Activated CD8-positive, alpha-beta memory T cell treated with anti-CD3 and anti-CD28 coated beads for 4 hours (primary cell): Measurements from ENCODE around the gene GTF2A2.
"Not testable (repeated sequence)": the region's sequence is repeated elsewhere in the genome, so short reads cannot be mapped to it uniquely, and the experiment has no call there.

Experiments used
- DNase-seq, 2 donors: peaks; one replicate each; pipeline ENCODE4 v3.0.0-alpha.2; 2020; ENCODE audit warnings: low read depth in 2 of 2

GTF2A2 gene

GRCh38 chr15:59674361-59674877 lies 17.1 kb upstream of the GTF2A2 start:
- DNase-seq, result no peak

GRCh38 chr15:59668556-59668955 lies 11.2 kb upstream of the GTF2A2 start:
- no peak for DNase-seq

GRCh38 chr15:59662260-59662659 lies 4.9 kb upstream of the GTF2A2 start:
- DNase-seq, result no peak

DNA sequence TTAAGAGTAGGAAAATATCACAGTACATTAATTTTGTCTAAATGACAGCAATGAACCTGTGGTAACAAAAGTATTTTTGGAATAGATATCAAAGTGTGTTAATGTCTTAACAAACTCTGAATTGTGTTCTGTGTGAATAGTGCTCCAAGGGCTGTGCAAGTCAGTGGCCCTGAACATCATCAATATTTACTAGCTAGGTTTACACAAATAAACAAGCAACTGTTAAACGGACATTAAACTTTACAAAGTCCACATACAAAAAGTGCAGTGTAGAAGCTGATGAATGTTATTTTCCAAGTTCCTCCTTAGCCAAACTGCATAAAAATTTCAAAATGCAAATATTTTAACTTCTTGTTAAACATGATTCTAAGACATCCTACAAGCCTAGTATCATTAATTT lies 2.1 kb upstream of the GTF2A2 start:
- no peak for DNase-seq

DNA sequence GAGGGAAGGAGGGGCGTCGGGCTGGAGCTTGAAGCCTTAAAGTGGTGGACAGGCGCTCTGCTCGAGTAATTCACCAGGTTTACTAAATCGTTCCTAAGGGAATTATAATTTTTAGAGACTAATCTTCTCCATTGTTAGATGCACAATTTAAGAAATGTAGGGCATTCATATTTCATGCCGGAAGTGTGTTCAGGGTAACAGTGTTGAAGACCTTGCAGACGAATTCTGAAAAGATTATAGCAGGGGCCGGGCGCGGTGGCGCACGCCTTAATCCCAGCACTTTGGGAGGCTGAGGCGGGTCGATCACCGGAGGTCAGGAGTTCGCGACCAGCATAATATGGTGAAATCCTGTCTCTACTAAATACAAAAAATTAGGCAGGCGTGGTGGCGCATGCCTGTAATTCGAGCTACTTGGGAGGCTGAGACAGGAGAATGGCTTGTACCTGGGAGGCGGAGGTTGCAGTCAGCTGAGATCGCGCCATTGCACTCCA lies 365 bp upstream of the GTF2A2 start:
- DNase-seq, result no peak

DNA sequence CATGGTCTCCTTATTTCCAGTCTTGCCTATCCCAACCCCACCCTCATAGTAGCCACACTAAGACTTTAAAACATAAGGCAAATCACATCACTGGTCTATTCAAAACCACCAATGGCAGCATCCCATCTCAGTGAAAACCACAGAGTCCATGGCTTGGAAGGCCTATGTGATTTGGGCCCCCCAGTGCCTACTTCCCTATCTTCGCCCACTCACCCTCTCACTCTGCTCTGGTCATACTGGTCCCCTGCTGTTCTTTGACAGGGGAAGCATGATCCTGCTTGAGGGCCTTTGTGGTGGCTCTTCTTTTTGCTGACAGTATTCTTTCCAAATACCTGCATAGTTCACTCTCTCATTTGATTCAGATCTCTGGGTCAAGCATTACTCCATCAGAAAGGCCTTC lies 3.3 kb downstream of the GTF2A2 start:
- no peak for DNase-seq

- no peak for DNase-seq
Observed at GRCh38 chr15:59649603-59650002, 7.7 kb downstream of the GTF2A2 start.

DNA sequence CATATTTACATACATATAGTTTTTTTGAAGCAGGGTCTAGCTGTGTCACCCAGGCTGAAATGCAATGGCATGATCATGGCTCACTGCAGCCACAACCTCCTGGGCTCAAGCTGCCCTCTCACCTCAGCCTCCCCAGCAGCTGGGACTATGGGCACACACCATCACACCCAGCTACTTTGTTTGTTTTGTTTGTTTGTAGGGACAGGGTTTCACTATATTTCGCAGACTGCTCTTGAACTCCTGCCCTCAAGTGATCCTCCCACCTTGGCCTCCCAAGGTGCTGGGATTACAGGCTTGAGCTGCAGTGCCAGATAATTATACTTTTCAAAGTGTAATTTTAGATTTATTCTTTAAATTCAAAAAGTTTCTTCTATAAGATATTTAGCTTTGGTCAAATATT lies 10.2 kb downstream of the GTF2A2 start:
- no peak for DNase-seq

- no peak for DNase-seq
Observed at GRCh38 chr15:59646277-59646676, 11.0 kb downstream of the GTF2A2 start.

GRCh38 chr15:59645812-59646211 lies 11.5 kb downstream of the GTF2A2 start:
- DNase-seq, result not testable (repeated sequence)

- no peak for DNase-seq
Observed at GRCh38 chr15:59644756-59645155, 12.6 kb downstream of the GTF2A2 start.

DNA sequence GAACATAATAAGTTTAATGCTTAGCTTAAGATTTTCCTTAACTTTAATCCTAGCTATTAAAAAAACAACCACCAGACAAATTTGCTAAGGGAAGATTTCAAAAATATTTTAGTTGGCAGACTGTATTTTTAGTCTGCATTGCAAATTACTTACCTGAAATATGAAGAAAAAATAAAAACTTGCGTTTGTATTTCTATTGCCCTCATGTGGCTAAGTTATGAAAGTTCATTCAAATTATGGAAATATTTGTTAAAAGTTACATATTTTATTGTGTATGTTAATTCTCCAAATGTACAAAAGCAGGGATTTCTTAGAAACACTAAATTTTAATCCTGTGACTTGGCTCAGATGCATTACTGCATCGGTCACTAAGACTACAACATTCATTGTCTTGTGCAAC lies 15.0 kb downstream of the GTF2A2 start:
- DNase-seq, result no peak

- not testable (repeated sequence) for DNase-seq
Observed at GRCh38 chr15:59637507-59637906, 19.8 kb downstream of the GTF2A2 start.

DNA sequence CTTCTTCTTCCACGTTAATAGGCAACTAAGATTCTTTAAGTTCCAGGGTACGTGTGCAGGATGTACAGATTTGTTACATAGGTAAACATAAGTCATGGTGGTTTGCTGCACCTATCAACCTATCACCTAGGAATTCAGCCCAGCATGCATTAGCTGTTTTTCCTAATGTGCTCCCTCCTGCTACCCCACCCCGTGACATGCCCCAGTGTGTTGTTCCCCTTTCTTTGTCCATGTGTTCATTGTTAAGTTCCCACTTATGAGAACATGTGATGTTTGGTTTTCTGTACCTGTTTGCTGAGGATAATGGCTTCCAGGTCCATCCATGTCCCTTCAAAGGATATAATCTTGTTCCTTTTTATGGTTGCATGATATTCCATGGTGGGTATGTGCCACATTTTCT lies 21.1 kb downstream of the GTF2A2 start:
- no peak for DNase-seq

DNA sequence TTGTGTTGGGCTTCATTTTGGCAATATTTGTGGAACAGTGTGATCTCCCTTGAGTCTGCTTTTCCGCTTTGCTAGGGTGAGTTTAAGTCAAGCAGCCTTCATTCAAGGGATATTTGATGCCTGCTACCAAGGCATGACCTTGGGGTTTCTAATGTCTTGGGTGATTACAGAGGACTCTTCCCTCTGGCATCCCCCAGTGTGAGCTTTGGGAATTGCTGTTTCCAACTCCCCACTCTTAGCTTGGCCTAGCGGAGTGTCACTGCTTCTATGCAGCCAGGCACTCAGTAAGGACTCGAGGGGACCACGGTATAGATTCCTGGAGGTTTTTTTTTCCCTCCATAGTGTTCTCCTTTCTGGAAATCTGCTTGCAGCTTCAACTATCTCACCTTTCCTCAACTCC lies 24.6 kb downstream of the GTF2A2 start:
- DNase-seq, result no peak

- no peak for DNase-seq
Observed at GRCh38 chr15:59622289-59622688, 35.0 kb downstream of the GTF2A2 start.

DNA sequence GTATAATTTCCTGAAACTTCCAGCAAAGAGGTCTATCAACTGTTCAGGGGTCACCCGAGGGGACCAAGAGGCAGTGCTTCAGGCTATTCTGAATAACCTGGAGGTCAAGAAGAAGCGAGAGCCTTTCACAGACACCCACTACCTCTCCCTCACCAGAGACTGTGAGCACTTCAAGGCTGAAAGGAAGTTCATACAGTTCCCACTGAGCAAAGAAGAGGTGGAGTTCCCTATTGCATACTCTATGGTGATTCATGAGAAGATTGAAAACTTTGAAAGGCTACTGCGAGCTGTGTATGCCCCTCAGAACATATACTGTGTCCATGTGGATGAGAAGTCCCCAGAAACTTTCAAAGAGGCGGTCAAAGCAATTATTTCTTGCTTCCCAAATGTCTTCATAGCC lies 38.9 kb downstream of the GTF2A2 start:
- no peak for DNase-seq

GRCh38 chr15:59616379-59616778 lies 40.9 kb downstream of the GTF2A2 start:
- DNase-seq, result no peak

GRCh38 chr15:59615661-59616060 lies 41.7 kb downstream of the GTF2A2 start:
- no peak for DNase-seq

DNA sequence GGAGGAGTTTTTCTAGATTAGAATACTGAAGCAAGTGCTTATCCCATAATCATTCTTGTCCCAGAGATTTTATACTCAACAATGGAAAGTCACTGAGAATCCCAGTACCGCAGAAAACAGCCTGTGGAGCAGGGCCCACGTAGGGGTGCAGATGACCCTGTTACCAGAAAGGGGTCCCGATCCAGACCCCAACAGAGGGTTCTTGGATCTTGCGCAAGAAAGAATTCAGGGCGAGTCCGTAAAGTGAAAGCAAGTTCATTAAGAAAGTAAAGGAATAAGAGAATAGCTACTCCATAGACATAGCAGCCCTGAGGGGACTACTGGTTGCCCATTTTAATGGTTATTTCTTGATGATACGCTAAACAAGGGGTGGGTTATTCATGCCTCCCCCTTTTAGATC lies 43.2 kb downstream of the GTF2A2 start:
- no peak for DNase-seq

DNA sequence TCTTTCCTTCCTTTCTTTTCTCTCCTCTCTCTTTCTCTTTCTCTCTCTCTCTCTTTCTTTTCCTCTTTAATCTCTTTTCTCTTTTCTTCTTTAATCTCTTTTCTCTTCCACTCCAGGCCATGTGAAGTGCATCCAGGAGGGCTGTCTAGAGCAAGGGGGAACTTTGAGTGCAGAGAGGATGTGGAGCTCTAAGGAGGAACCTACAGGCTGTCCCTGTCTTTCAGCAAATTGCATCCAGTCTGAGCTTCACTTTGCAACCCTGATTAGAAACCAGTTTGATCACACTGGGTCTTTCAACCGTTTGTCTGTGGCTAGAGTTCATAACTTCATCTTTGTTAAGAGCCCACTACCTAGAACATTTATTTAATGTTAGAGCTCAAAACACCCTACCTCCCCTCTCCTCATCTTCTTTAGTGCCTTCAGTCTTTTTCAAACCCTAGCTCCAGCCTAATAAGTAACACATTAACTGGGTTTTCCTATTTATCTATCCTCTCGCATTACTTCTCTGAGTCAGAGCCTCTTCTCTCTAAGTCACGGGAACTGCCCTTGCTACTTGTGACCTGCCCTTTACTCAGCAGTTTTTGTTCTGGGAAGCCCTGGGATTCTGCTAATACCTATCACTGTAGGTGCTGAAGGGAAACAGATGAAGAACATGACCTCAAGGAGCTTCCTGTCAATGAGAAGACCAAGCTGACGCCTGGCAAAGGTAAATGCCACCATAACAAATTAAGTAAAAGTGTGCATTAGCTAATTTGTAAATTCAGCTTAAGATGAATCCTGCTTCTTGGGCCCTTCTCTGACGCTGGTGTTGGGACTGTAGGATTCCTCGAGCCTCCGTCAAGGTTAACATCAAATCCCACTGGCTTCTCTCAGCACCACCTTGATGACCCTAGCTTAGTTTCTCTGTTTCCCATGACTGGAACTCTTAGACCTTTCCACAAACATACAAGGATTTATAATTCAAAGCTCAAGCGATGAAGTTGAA lies 45.7 kb downstream of the GTF2A2 start, which contains the start of gene GCNT3:
TSS of gene GCNT3 (plus strand) at position 508 of the 985 bp plus-strand sequence. CDS start 6,456 bp downstream, outside the sequence.
- DNase-seq, result no peak

DNA sequence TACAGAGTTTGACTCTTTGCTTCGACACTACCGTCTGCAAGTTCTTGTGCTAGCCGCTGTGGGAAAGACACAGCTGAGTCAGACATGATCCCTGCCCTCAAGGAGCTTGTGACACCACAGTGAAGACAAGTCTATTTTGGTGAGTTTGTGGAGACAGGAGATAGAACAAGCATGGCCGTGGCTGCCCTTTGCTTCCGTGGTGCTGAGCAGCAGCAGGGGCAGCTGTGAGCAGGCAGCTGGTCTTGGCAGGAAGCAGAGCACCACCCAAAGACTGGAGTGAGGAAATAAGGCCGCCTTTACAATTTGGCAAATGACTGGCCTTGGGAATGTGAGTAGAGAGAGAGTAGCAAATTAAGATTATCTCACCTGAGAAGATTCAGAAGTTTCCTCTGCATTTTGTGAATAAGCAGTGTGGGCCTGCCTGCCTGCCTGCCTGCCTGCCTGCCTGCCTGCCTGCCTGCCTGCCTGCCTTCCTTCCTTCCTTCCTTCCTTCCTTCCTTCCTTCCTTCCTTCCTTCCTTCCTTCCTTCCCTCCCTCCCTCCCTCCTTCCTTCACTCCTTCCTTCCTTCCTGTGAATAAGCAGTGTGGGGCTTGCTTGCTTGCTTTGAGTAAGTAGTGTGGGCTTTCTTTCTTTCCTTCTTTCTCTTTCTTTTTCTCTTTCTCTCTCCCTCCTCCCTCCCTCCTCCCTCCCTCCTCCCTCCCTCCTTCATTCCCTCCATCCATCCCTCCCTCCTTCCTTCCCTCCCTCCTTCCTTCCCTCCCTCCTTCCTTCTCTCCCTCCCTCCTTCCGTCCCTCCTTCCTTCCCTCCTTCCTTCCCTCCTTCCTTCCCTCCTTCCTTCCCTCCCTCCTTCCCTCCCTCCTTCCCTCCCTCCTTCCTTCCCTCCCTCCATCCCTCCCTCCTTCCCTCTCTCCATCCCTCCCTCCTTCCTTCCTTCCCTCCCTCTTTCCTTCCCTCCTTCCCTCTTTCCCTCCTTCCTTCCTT lies 47.3 kb downstream of the GTF2A2 start:
- no peak for DNase-seq
